NT2/D1 (cell line): ENCODE results near the gene TANC1.
"Not testable (repeated sequence)": the region's sequence is repeated elsewhere in the genome, so short reads cannot be mapped to it uniquely, and the experiment has no call there.

ENCODE experiments used
- SUZ12 ChIP-seq: IDR thresholded peaks from 2 replicates; pipeline ENCODE4 v1.6.1; 2011; ENCODE audit not compliant: insufficient read length, insufficient read depth; ENCODE audit errors: extremely low read depth
- ZNF274 ChIP-seq: IDR thresholded peaks from 2 replicates; pipeline ENCODE4 v1.6.1; 2011; ENCODE audit warnings: mild to moderate bottlenecking, low read depth, low read length

DNA sequence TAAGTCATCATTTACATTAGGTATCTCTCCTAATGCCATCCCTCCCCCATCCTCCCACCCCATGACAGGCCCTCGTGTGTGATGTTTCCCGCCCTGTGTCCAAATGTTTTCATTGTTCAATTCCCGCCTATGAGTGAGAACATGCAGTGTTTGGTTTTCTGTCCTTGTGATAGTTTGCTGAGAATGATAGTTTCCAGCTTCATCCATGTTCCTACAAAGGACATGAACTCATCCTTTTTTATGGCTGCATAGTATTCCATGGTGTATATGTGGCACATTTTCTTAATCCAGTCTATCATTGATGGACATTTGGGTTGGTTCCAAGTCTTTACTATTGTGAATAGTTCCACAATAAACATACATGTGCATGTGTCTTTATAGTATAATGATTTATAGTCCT lies 68.0 kb downstream of the TANC1 start:
- not testable (repeated sequence) for TF ChIP-seq ZNF274, SUZ12
